ENCODE measurements around the gene KREMEN1. TPM values are rescaled to one million over a fixed set of nuclear protein-coding genes. Genes with fewer than 3 reads are reported as not detected.
A peak's percentile ranks its signal among the peaks of the same experiment; 100 is the strongest.

KREMEN1 gene
- total and polyA plus RNA-seq, 10 of the 15 experiments (the other 5 are each of a cell fraction or from before 2014, with no cell fraction given): 0.10 to 2.5 (median 0.20) TPM; not detected in 1

GRCh38 chr22:29216873-29217666, 144.2 kb downstream of the KREMEN1 start:
- ChIA-PET CTCF (interaction anchor here (0.7 to 1.5 kb wide), 3 partner anchors 12 to 27 kb away, joined by 3 to 4 read pairs (median 3); no protein-coding TSS in a partner anchor), SMC1A (ENCODE audit: uncharacterized antibody, unreplicated experiment) (interaction anchor here (1.1 to 2.5 kb wide), 3 partner anchors 11 to 31 kb away, joined by 3 to 8 read pairs (median 4); partner anchors contain the start of gene EMID1), RAD21 (ENCODE audit: unreplicated experiment) (interaction anchor here (1.2 to 2.3 kb wide), 3 partner anchors 11 to 63 kb away, joined by 3 to 7 read pairs (median 6); partner anchors contain the start of gene EMID1), POLR2A (interaction anchor here (0.7 to 1.5 kb wide), 2 partner anchors 13 to 40 kb away, joined by 3 to 7 read pairs; no protein-coding TSS in a partner anchor)
- no peaks in the 10 kb centered on the region for H4K20me1 ChIP-seq (ENCODE audit: control insufficient read depth, insufficient read depth)
- in situ Hi-C loops (cut with MboI): no loop called here
- no peak overlapping the region for H2AFZ ChIP-seq (ENCODE audit: control insufficient read depth, low read depth, low read length)
- no peaks in the 10 kb centered on the region for H3K27me3 ChIP-seq (replicated peaks in 1 of 2; ENCODE audit: control insufficient read depth in 2 of 2, insufficient read depth in 2 of 2, low read length in 1 of 2)
- WGBS (ENCODE audit: insufficient coverage, insufficient replicate concordance, low lambda C conversion rate, missing lambda C conversion rate): 50% methylated on average over 13 of the region's 14 CpGs
- H3K9ac ChIP-seq (ENCODE audit: control insufficient read depth, insufficient read depth, low read length): no peak overlapping the region
- ATAC-seq (peak; percentile 41), FAIRE-seq (no peak), DNase-seq (ENCODE audit: low read depth, low spot score) (no peak)
- no TSS peak for BruUV-seq (replicated peaks)
- intact Hi-C loops (cut with micrococcal nuclease; ENCODE audit: unreplicated experiment): no loop called here
- no peak overlapping the region for H3K4me3 ChIP-seq
- H3K4me1 ChIP-seq (ENCODE audit: control insufficient read depth, insufficient read depth, low read length): peaks cover 6% of the 10 kb centered on the region
- no peak overlapping the region for H3K4me2 ChIP-seq (ENCODE audit: control insufficient read depth, insufficient read depth)
- TF ChIP-seq MEF2B (IDR thresholded peaks at IDR 0.05; ENCODE audit: partially characterized antibody, poor library complexity, severe bottlenecking): no peak
- H3K27ac ChIP-seq (ENCODE audit: control insufficient read depth, insufficient read depth): no peak overlapping the region
- H3K79me2 ChIP-seq (ENCODE audit: control insufficient read depth, insufficient read depth, low read length): no peaks in the 10 kb centered on the region
- H3K9me3 ChIP-seq (replicated peaks; ENCODE audit: control insufficient read depth, insufficient read depth, low read length): no peaks in the 10 kb centered on the region
- H3K36me3 ChIP-seq (ENCODE audit: control insufficient read depth in 2 of 2, insufficient read depth in 2 of 2, low read length in 1 of 2): peaks cover 0 to 9% of the 10 kb centered on the region in 2 experiments; a peak in 2 of 4 replicates

Small RNAs within 50 kb of the gene (small RNA-seq; reads per million reads assigned to genes)
- gene RNU6-1219P: not detected
- not detected for gene RNU6-810P

Other genes with a start within 250 kb of the KREMEN1 start
- 0.98 and 1.1 TPM in 2 replicates for gene ZNRF3, start 189.5 kb upstream of the KREMEN1 start, total RNA-seq (2014; rRNA removed)
- gene ZNRF3, start 189.5 kb upstream of the KREMEN1 start, total RNA-seq (2014; rRNA removed; fragmentation: Illumina TruSeq; extraction: Trizol): 0.46 and 0.49 TPM in 2 replicates
- 1.5 and 1.9 TPM in 2 replicates for gene ZNRF3, start 189.5 kb upstream of the KREMEN1 start, total RNA-seq (2021)
- 2.4 TPM in 2 replicates for gene ZNRF3, start 189.5 kb upstream of the KREMEN1 start, polyA plus RNA-seq (2011; rRNA removed)
- gene ZNRF3, start 189.5 kb upstream of the KREMEN1 start, polyA plus RNA-seq (2014; fragmentation: Illumina TruSeq; extraction: Trizol): 0.43 and 0.52 TPM in 2 replicates
- gene ZNRF3, start 189.5 kb upstream of the KREMEN1 start, polyA plus RNA-seq (2014; fragmentation: Nextera tagmentation; extraction: Ambion mirVana): under 1 TPM; 0.10 to 0.13 TPM
- 1.1 and 1.2 TPM in 2 replicates for gene ZNRF3, start 189.5 kb upstream of the KREMEN1 start, polyA plus RNA-seq (2014; rRNA removed)
- under 1 TPM; 0.05 to 0.20 TPM for gene ZNRF3, start 189.5 kb upstream of the KREMEN1 start, polyA plus RNA-seq (2016; fragmentation: Nextera tagmentation; extraction: Ambion mirVana)
- gene C22orf31, start 11.2 kb upstream of the KREMEN1 start, total RNA-seq (2014; rRNA removed): not detected in 2 replicates
- gene C22orf31, start 11.2 kb upstream of the KREMEN1 start, total RNA-seq (2014; rRNA removed; fragmentation: Illumina TruSeq; extraction: Trizol): not detected in 2 replicates
- not detected in 2 replicates for gene C22orf31, start 11.2 kb upstream of the KREMEN1 start, total RNA-seq (2021)
- not detected in 2 replicates for gene C22orf31, start 11.2 kb upstream of the KREMEN1 start, polyA plus RNA-seq (2011; rRNA removed)
- gene C22orf31, start 11.2 kb upstream of the KREMEN1 start, polyA plus RNA-seq (2014; fragmentation: Illumina TruSeq; extraction: Trizol): not detected in 2 replicates
- not detected for gene C22orf31, start 11.2 kb upstream of the KREMEN1 start, polyA plus RNA-seq (2014; fragmentation: Nextera tagmentation; extraction: Ambion mirVana)
- not detected in 2 replicates for gene C22orf31, start 11.2 kb upstream of the KREMEN1 start, polyA plus RNA-seq (2014; rRNA removed)
- gene C22orf31, start 11.2 kb upstream of the KREMEN1 start, polyA plus RNA-seq (2016; fragmentation: Nextera tagmentation; extraction: Ambion mirVana): not detected
- 12.0 and 19.4 TPM in 2 replicates for gene EMID1, start 132.9 kb downstream of the KREMEN1 start, total RNA-seq (2014; rRNA removed)
- 4.3 and 5.8 TPM in 2 replicates for gene EMID1, start 132.9 kb downstream of the KREMEN1 start, total RNA-seq (2014; rRNA removed; fragmentation: Illumina TruSeq; extraction: Trizol)
- gene EMID1, start 132.9 kb downstream of the KREMEN1 start, total RNA-seq (2021): 17.5 and 18.3 TPM in 2 replicates
- gene EMID1, start 132.9 kb downstream of the KREMEN1 start, polyA plus RNA-seq (2011; rRNA removed): 29.3 and 60.3 TPM in 2 replicates
- gene EMID1, start 132.9 kb downstream of the KREMEN1 start, polyA plus RNA-seq (2014; fragmentation: Illumina TruSeq; extraction: Trizol): 0.54 and 2.3 TPM in 2 replicates
- 1 to 10 TPM; 1.2 to 2.3 TPM for gene EMID1, start 132.9 kb downstream of the KREMEN1 start, polyA plus RNA-seq (2014; fragmentation: Nextera tagmentation; extraction: Ambion mirVana)
- 20.7 and 23.8 TPM in 2 replicates for gene EMID1, start 132.9 kb downstream of the KREMEN1 start, polyA plus RNA-seq (2014; rRNA removed)
- 10 to 100 TPM in 1 of 2 experiments, 1 to 10 TPM in 1; 10.0 to 13.9 TPM for gene EMID1, start 132.9 kb downstream of the KREMEN1 start, polyA plus RNA-seq (2016; fragmentation: Nextera tagmentation; extraction: Ambion mirVana)
- 30.7 and 37.9 TPM in 2 replicates for gene RHBDD3, start 194.9 kb downstream of the KREMEN1 start, total RNA-seq (2014; rRNA removed)
- gene RHBDD3, start 194.9 kb downstream of the KREMEN1 start, total RNA-seq (2014; rRNA removed; fragmentation: Illumina TruSeq; extraction: Trizol): 10.0 and 11.9 TPM in 2 replicates
- gene RHBDD3, start 194.9 kb downstream of the KREMEN1 start, total RNA-seq (2021): 23.1 and 28.4 TPM in 2 replicates
- 3.8 and 8.6 TPM in 2 replicates for gene RHBDD3, start 194.9 kb downstream of the KREMEN1 start, polyA plus RNA-seq (2011; rRNA removed)
- gene RHBDD3, start 194.9 kb downstream of the KREMEN1 start, polyA plus RNA-seq (2014; fragmentation: Illumina TruSeq; extraction: Trizol): 3.9 and 8.1 TPM in 2 replicates
- gene RHBDD3, start 194.9 kb downstream of the KREMEN1 start, polyA plus RNA-seq (2014; fragmentation: Nextera tagmentation; extraction: Ambion mirVana): 1 to 10 TPM in 1 of 2 experiments, under 1 TPM in 1; 0.27 to 1.2 TPM
- 37.6 and 41.2 TPM in 2 replicates for gene RHBDD3, start 194.9 kb downstream of the KREMEN1 start, polyA plus RNA-seq (2014; rRNA removed)
- gene RHBDD3, start 194.9 kb downstream of the KREMEN1 start, polyA plus RNA-seq (2016; fragmentation: Nextera tagmentation; extraction: Ambion mirVana): 10 to 100 TPM; 36.9 to 38.7 TPM
- gene EWSR1, start 195.2 kb downstream of the KREMEN1 start, total RNA-seq (2014; rRNA removed): 339 and 342 TPM in 2 replicates
- 200 and 209 TPM in 2 replicates for gene EWSR1, start 195.2 kb downstream of the KREMEN1 start, total RNA-seq (2014; rRNA removed; fragmentation: Illumina TruSeq; extraction: Trizol)
- 307 and 325 TPM in 2 replicates for gene EWSR1, start 195.2 kb downstream of the KREMEN1 start, total RNA-seq (2021)
- 233 and 400 TPM in 2 replicates for gene EWSR1, start 195.2 kb downstream of the KREMEN1 start, polyA plus RNA-seq (2011; rRNA removed)
- 430 and 480 TPM in 2 replicates for gene EWSR1, start 195.2 kb downstream of the KREMEN1 start, polyA plus RNA-seq (2014; fragmentation: Illumina TruSeq; extraction: Trizol)
- 100 to 1,000 TPM; 130 to 180 TPM for gene EWSR1, start 195.2 kb downstream of the KREMEN1 start, polyA plus RNA-seq (2014; fragmentation: Nextera tagmentation; extraction: Ambion mirVana)
- gene EWSR1, start 195.2 kb downstream of the KREMEN1 start, polyA plus RNA-seq (2014; rRNA removed): 369 and 388 TPM in 2 replicates
- gene EWSR1, start 195.2 kb downstream of the KREMEN1 start, polyA plus RNA-seq (2016; fragmentation: Nextera tagmentation; extraction: Ambion mirVana): 100 to 1,000 TPM; 426 to 464 TPM
- not detected in 2 replicates for gene GAS2L1, start 233.6 kb downstream of the KREMEN1 start, total RNA-seq (2014; rRNA removed)
- not detected in 2 replicates for gene GAS2L1, start 233.6 kb downstream of the KREMEN1 start, total RNA-seq (2014; rRNA removed; fragmentation: Illumina TruSeq; extraction: Trizol)
- 0.13 and 0.43 TPM in 2 replicates for gene GAS2L1, start 233.6 kb downstream of the KREMEN1 start, total RNA-seq (2021)
- not detected in 2 replicates for gene GAS2L1, start 233.6 kb downstream of the KREMEN1 start, polyA plus RNA-seq (2011; rRNA removed)
- not detected in 2 replicates for gene GAS2L1, start 233.6 kb downstream of the KREMEN1 start, polyA plus RNA-seq (2014; fragmentation: Illumina TruSeq; extraction: Trizol)
- not detected for gene GAS2L1, start 233.6 kb downstream of the KREMEN1 start, polyA plus RNA-seq (2014; fragmentation: Nextera tagmentation; extraction: Ambion mirVana)
- gene GAS2L1, start 233.6 kb downstream of the KREMEN1 start, polyA plus RNA-seq (2014; rRNA removed): 0.03 and 0.06 TPM in 2 replicates
- not detected for gene GAS2L1, start 233.6 kb downstream of the KREMEN1 start, polyA plus RNA-seq (2016; fragmentation: Nextera tagmentation; extraction: Ambion mirVana)
- gene RASL10A, start 242.7 kb downstream of the KREMEN1 start, total RNA-seq (2014; rRNA removed): 0.27 TPM in 1 of 2 replicates, not detected in the other
- not detected in 2 replicates for gene RASL10A, start 242.7 kb downstream of the KREMEN1 start, total RNA-seq (2014; rRNA removed; fragmentation: Illumina TruSeq; extraction: Trizol)
- gene RASL10A, start 242.7 kb downstream of the KREMEN1 start, total RNA-seq (2021): 0.32 and 0.46 TPM in 2 replicates
- 0.12 TPM in 1 of 2 replicates, not detected in the other for gene RASL10A, start 242.7 kb downstream of the KREMEN1 start, polyA plus RNA-seq (2011; rRNA removed)
- not detected in 2 replicates for gene RASL10A, start 242.7 kb downstream of the KREMEN1 start, polyA plus RNA-seq (2014; fragmentation: Illumina TruSeq; extraction: Trizol)
- not detected for gene RASL10A, start 242.7 kb downstream of the KREMEN1 start, polyA plus RNA-seq (2014; fragmentation: Nextera tagmentation; extraction: Ambion mirVana)
- not detected in 2 replicates for gene RASL10A, start 242.7 kb downstream of the KREMEN1 start, polyA plus RNA-seq (2014; rRNA removed)
- under 1 TPM; 0.17 to 0.24 TPM for gene RASL10A, start 242.7 kb downstream of the KREMEN1 start, polyA plus RNA-seq (2016; fragmentation: Nextera tagmentation; extraction: Ambion mirVana)